ENCODE results near the gene IP6K2.
"Not testable (repeated sequence)": the region's sequence is repeated elsewhere in the genome, so short reads cannot be mapped to it uniquely, and the experiment has no call there.

The IP6K2 gene

GRCh38 chr3:48725185-48725855 is 8.3 kb upstream of the IP6K2 start:
- DNase-seq: not testable (repeated sequence)

- DNase-seq: no peak
Observed at GRCh38 chr3:48723725-48724124, 6.7 kb upstream of the IP6K2 start.

GRCh38 chr3:48723293-48723692 is 6.3 kb upstream of the IP6K2 start:
- not testable (repeated sequence) for DNase-seq

GRCh38 chr3:48716508-48716981 is 476 bp downstream of the IP6K2 start:
- DNase-seq: no peak

- DNase-seq: no peak
Observed at GRCh38 chr3:48715174-48715800, 1.7 kb downstream of the IP6K2 start.

GRCh38 chr3:48711727-48712126 is 5.3 kb downstream of the IP6K2 start:
- no peak for DNase-seq

GRCh38 chr3:48709051-48709461 is 8.0 kb downstream of the IP6K2 start:
- no peak for DNase-seq

GRCh38 chr3:48708481-48708889 is 8.5 kb downstream of the IP6K2 start:
- DNase-seq: no peak

- DNase-seq: no peak
Observed at GRCh38 chr3:48707157-48707556, 9.9 kb downstream of the IP6K2 start.

GRCh38 chr3:48702320-48702920 is 14.6 kb downstream of the IP6K2 start:
- no peak for DNase-seq

GRCh38 chr3:48700731-48701405 is 16.2 kb downstream of the IP6K2 start:
- no peak for DNase-seq

- DNase-seq: no peak
Observed at GRCh38 chr3:48698891-48699290, 18.1 kb downstream of the IP6K2 start.

GRCh38 chr3:48697952-48698351 is 19.1 kb downstream of the IP6K2 start:
- DNase-seq: no peak

- DNase-seq: no peak
Observed at GRCh38 chr3:48696601-48697000, 20.4 kb downstream of the IP6K2 start.

- no peak for DNase-seq
Observed at GRCh38 chr3:48696156-48696555, 20.9 kb downstream of the IP6K2 start.

- no peak for DNase-seq
Observed at GRCh38 chr3:48695393-48695753, 21.6 kb downstream of the IP6K2 start.

- DNase-seq: no peak
Observed at GRCh38 chr3:48694610-48695392, 22.2 kb downstream of the IP6K2 start.

- no peak for DNase-seq
Observed at GRCh38 chr3:48693826-48694225, 23.2 kb downstream of the IP6K2 start.

- DNase-seq: no peak
Observed at GRCh38 chr3:48692551-48692950, 24.5 kb downstream of the IP6K2 start.

- DNase-seq: no peak
Observed at GRCh38 chr3:48690846-48691458, 26.1 kb downstream of the IP6K2 start.

- DNase-seq: no peak
Observed at GRCh38 chr3:48689384-48689783, 27.6 kb downstream of the IP6K2 start.

GRCh38 chr3:48688737-48689075 is 28.3 kb downstream of the IP6K2 start:
- DNase-seq: no peak

All from stimulated activated naive CD4-positive, alpha-beta T cell treated with Interleukin-2 at 50 U/mL for 16 hours (primary cell).